GM12878 (cell line): Measurements from ENCODE around the gene GALNTL6. TPM values are rescaled to one million over a fixed set of nuclear protein-coding genes. Genes with fewer than 3 reads are reported as not detected.

Source experiments
- ATAC-seq: fragments of 200-7000 bp; cut with Tn5 transposase; 3 replicates; pipeline ENCODE4 v1.9.1; 2020; ENCODE audit warnings: mild to moderate bottlenecking, moderate library complexity
- BruUV-seq: library from RNA; stranded (reverse); fragments of 400-500 nt; replicated peaks from 2 replicates; lab custom pipeline; 2021; lab: Mats Ljungman, UMichigan
- CTCF ChIA-PET: fragments of 300-600 bp; sonication (Branson Sonifier 250); formaldehyde crosslinking; extraction: SDS; loops from one replicate; lab custom pipeline; 2021; ENCODE audit warnings: inconsistent platforms; lab: Yijun Ruan, JAX
- POLR2A ChIA-PET: fragments of 350-600 bp; formaldehyde crosslinking; extraction: SDS; loops from one replicate; lab custom pipeline; 2021; ENCODE audit warnings: inconsistent platforms; lab: Charles Lee
- RAD21 ChIA-PET: fragments of 300-600 bp; sonication (Branson Sonifier 250); formaldehyde crosslinking; loops from one replicate; lab custom pipeline; 2023; ENCODE audit warnings: antibody characterized with exemption; ENCODE audit not compliant: unreplicated experiment; lab: Charles Lee
- SMC1A ChIA-PET: fragments of 300-600 bp; sonication (Branson Sonifier 250); formaldehyde crosslinking; loops from one replicate; lab custom pipeline; 2023; ENCODE audit not compliant: unreplicated experiment, uncharacterized antibody; lab: Charles Lee
- DNase-seq: peaks from one replicate; pipeline ENCODE4 v3.0.0-alpha.2; 2011; ENCODE audit warnings: low read depth, low spot score
- FAIRE-seq: peaks from 3 replicates; lab custom pipeline; 2011; peaks lifted over from hg19 to GRCh38; lab: Jason Lieb, UNC
- H2AFZ ChIP-seq: 2 replicates; pipeline ENCODE4 v1.6.0; 2011; ENCODE audit warnings: low read depth, low read length, control low read depth; ENCODE audit not compliant: control insufficient read depth
- H3K27ac ChIP-seq: 2 replicates; pipeline ENCODE4 v1.5.1; 2011; ENCODE audit warnings: control low read depth; ENCODE audit not compliant: control insufficient read depth, insufficient read depth
- H3K27me3 ChIP-seq, 2 experiments: replicated peaks in 1 of 2; 2 replicates each; pipeline versions ENCODE4 v1.6.0 to v1.6.1; 2011; ENCODE audit warnings: low read length in 1 of 2; ENCODE audit not compliant: control insufficient read depth in 2 of 2, insufficient read depth in 2 of 2
- H3K36me3 ChIP-seq, 2 experiments: 2 replicates each; pipeline ENCODE4 v1.5.1; 2011; ENCODE audit warnings: low read length in 1 of 2; ENCODE audit not compliant: control insufficient read depth in 2 of 2, insufficient read depth in 2 of 2
- H3K4me1 ChIP-seq: 2 replicates; pipeline ENCODE4 v1.6.1; 2011; ENCODE audit warnings: mild to moderate bottlenecking, low read length, moderate library complexity, mixed read lengths; ENCODE audit not compliant: control insufficient read depth, insufficient read depth
- H3K4me2 ChIP-seq: 2 replicates; pipeline ENCODE4 v1.6.0; 2011; ENCODE audit warnings: control low read depth; ENCODE audit not compliant: control insufficient read depth, insufficient read depth
- H3K4me3 ChIP-seq: fragments of 200-600 bp; sonication (generic); 2 replicates; pipeline ENCODE4 v1.5.1; 2016
- H3K79me2 ChIP-seq: 2 replicates; pipeline ENCODE4 v1.6.0; 2011; ENCODE audit warnings: low read length; ENCODE audit not compliant: control insufficient read depth, insufficient read depth
- H3K9ac ChIP-seq: 2 replicates; pipeline ENCODE4 v1.8.0; 2011; ENCODE audit warnings: low read length, control low read depth, mixed read lengths; ENCODE audit not compliant: control insufficient read depth, insufficient read depth
- H3K9me3 ChIP-seq: replicated peaks from 3 replicates; pipeline ENCODE4 v1.5.1; 2011; ENCODE audit warnings: mild to moderate bottlenecking, low read length; ENCODE audit not compliant: control insufficient read depth, insufficient read depth
- H4K20me1 ChIP-seq: 2 replicates; pipeline ENCODE4 v1.6.0; 2011; ENCODE audit not compliant: control insufficient read depth, insufficient read depth
- TCF3 ChIP-seq: IDR thresholded peaks from 2 replicates; pipeline ENCODE4 v1.6.1; 2012; ENCODE audit warnings: low read depth, mild to moderate bottlenecking, low read length, borderline replicate concordance; ENCODE audit not compliant: insufficient read depth
- WGBS: methylation state at CpG from one replicate; pipeline ENCODE4 v1.1.6; 2016; ENCODE audit warnings: low lambda C conversion rate; ENCODE audit not compliant: insufficient replicate concordance, insufficient coverage; ENCODE audit errors: missing lambda C conversion rate; 5-methylcytosine and 5-hydroxymethylcytosine counted together
- in situ Hi-C: fragments of 300-500 bp; cut with MboI; formaldehyde crosslinking; loops from 9 replicates; pipeline ENCODE4 v1.14.3; 2018; ENCODE audit warnings: mixed read lengths
- intact Hi-C: fragments of 100-400 bp; cut with micrococcal nuclease; formaldehyde crosslinking; loops from one replicate; pipeline ENCODE4 v1.14.2; 2022; ENCODE audit not compliant: unreplicated experiment
- polyA plus RNA-seq, 11 experiments: library from polyadenylated mRNA; depleted of rRNA in 4 of 11; unstranded in 6 of 11; stranded (reverse) in 5 of 11; fragments of >200 nt; fragmentation: Nextera tagmentation in 4 of 11; fragmentation: Illumina TruSeq in 1 of 11; extraction: Ambion mirVana in 4 of 11; extraction: Trizol in 1 of 11; gene quantifications; 1 replicate in 1 of 11; 2 replicates in 10 of 11; pipeline versions ENCODE4 v1.2.1 to v1.2.3, GENCODE V29; 2011 to 2016; ENCODE audit warnings: inconsistent platforms in 2 of 11, missing spikeins in 2 of 11, low read depth in 1 of 11
- total RNA-seq, 4 experiments: library from RNA; depleted of rRNA in 3 of 4; stranded (reverse); fragments of >200 nt in 3 of 4; fragmentation: Illumina TruSeq in 1 of 4; extraction: Trizol in 1 of 4; gene quantifications; 2 replicates each; pipeline versions ENCODE4 v1.2.1 to v1.2.3, GENCODE V29; 2013 to 2021
- TF ChIP-seq, protein P1 (sequence below): fragments of 150-350 bp; IDR thresholded peaks from 2 replicates; pipeline ENCODE4 v1.6.1; 2016; ENCODE audit warnings: low read depth, low read length

GALNTL6 gene
- total and polyA plus RNA-seq, 10 of the 15 experiments (the other 5 are each of a cell fraction or from before 2014, with no cell fraction given), result 0.01 to 0.29 TPM; not detected in 8

DNA sequence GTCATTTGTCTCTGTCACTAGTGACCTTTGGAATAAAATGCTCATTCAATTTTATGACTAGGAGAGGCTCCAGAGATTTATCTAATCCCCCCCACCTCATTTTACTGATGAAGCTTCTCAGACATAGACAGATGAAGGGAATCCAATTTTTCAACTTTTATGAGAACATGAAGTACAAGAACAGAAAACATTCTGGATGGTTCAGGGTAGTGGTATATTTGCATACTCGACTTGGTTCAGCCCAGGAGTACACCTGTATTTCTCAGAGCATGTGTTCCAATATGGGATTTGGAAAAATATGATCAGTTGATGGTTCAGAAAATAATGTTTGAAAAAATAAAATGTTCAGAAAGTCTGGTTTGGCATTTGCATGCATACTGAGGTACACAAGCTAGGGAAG lies 1224.0 kb downstream of the GALNTL6 start (continued):
- TF ChIP-seq, protein P1, sequence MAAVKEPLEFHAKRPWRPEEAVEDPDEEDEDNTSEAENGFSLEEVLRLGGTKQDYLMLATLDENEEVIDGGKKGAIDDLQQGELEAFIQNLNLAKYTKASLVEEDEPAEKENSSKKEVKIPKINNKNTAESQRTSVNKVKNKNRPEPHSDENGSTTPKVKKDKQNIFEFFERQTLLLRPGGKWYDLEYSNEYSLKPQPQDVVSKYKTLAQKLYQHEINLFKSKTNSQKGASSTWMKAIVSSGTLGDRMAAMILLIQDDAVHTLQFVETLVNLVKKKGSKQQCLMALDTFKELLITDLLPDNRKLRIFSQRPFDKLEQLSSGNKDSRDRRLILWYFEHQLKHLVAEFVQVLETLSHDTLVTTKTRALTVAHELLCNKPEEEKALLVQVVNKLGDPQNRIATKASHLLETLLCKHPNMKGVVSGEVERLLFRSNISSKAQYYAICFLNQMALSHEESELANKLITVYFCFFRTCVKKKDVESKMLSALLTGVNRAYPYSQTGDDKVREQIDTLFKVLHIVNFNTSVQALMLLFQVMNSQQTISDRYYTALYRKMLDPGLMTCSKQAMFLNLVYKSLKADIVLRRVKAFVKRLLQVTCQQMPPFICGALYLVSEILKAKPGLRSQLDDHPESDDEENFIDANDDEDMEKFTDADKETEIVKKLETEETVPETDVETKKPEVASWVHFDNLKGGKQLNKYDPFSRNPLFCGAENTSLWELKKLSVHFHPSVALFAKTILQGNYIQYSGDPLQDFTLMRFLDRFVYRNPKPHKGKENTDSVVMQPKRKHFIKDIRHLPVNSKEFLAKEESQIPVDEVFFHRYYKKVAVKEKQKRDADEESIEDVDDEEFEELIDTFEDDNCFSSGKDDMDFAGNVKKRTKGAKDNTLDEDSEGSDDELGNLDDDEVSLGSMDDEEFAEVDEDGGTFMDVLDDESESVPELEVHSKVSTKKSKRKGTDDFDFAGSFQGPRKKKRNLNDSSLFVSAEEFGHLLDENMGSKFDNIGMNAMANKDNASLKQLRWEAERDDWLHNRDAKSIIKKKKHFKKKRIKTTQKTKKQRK, result no peak

DNA sequence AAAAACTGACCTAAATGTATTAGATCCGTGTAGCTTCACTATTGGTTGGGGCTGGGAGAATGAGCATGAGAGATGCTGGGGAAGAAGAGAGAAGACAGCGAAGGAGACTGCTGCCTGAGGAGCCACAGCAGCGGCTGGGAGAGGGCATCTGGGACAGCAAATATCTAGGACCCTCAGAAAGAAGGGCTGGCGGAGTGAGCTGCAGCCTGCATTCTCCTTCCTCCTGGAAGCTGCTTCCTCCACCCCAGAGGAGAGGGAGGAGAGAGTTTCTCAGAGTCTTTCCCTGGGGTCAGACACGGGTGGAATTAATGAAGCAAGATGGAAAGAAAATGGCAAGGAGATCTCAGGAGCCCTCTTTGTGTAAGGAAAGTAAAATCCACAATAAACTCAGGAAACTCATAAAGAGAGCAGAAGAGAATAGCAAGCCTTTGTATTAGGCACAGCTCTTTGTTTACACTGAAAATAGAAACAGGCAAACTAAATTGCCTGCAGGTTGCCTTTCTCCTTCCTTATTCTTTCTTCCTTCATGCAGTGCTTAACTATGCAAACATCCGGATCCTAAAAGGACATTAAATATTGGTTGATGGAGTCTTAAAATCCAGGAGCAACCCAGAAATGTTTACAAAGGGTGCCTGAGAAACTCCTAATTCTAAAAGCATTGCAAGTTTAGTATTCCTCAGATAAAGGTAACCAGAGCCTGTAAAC lies 1225.1 kb downstream of the GALNTL6 start:
- BruUV-seq, result no TSS peak
- FAIRE-seq (no peak), ATAC-seq (no peak), DNase-seq (no peak)
- WGBS, result 29% methylated on average over 6 of the region's 6 CpGs
- Histone ChIP-seq H3K36me3 (no peaks in the 10 kb centered on the region), H2AFZ (no peak overlapping the region), H3K4me1 (no peaks in the 10 kb centered on the region), H3K27me3 (no peaks in the 10 kb centered on the region), H3K79me2 (no peaks in the 10 kb centered on the region), H3K27ac (no peak overlapping the region), H3K9ac (no peak overlapping the region), H3K4me2 (no peak overlapping the region), H4K20me1 (no peaks in the 10 kb centered on the region), H3K4me3 (no peak overlapping the region), H3K9me3 (no peaks in the 10 kb centered on the region)
- ChIA-PET SMC1A (interaction anchor here (1.4 kb wide), 1 partner anchor 219 kb away, joined by 4 read pairs; no protein-coding TSS in a partner anchor), RAD21 (interaction anchor here (1.2 to 2.0 kb wide), 2 partner anchors 11 to 219 kb away, joined by 3 to 5 read pairs; no protein-coding TSS in a partner anchor), CTCF (interaction anchor here (0.5 to 4.4 kb wide), 9 partner anchors 9 to 379 kb away, joined by 3 to 18 read pairs (median 4); no protein-coding TSS in a partner anchor), POLR2A (no interaction called here)
- TF ChIP-seq TCF3, result no peak
- in situ Hi-C loops (no loop called here), intact Hi-C loops (no loop called here)
